HG03521 (cell line): ENCODE measurements around the gene EFNA2.

Experiments used
- ATAC-seq: cut with Tn5 transposase; IDR thresholded peaks from one replicate; pipeline ENCODE4 v1.9.1; 2021; ENCODE audit warnings: mild to moderate bottlenecking, moderate library complexity; ENCODE audit not compliant: unreplicated experiment

Gene EFNA2

GRCh38 chr19:1282588-1283206, 3.0 kb upstream of the EFNA2 start:
- ATAC-seq, result no peak

GRCh38 chr19:1283207-1283916, 2.3 kb upstream of the EFNA2 start:
- no peak for ATAC-seq

- ATAC-seq, result no peak
Observed at GRCh38 chr19:1283917-1284292, 1.8 kb upstream of the EFNA2 start.

- ATAC-seq, result no peak
Observed at GRCh38 chr19:1284293-1284978, 1.2 kb upstream of the EFNA2 start.

- no peak for ATAC-seq
Observed at GRCh38 chr19:1284979-1285736, 515 bp upstream of the EFNA2 start.

GRCh38 chr19:1286487-1287353, 1.0 kb downstream of the EFNA2 start:
- no peak for ATAC-seq

- ATAC-seq, result no peak
Observed at GRCh38 chr19:1287354-1288225, 1.9 kb downstream of the EFNA2 start.

- no peak for ATAC-seq
Observed at GRCh38 chr19:1288226-1288612, 2.5 kb downstream of the EFNA2 start.

- ATAC-seq, result no peak
Observed at GRCh38 chr19:1288833-1289685, 3.4 kb downstream of the EFNA2 start.

- ATAC-seq, result no peak
Observed at GRCh38 chr19:1289686-1290025, 4.0 kb downstream of the EFNA2 start.

GRCh38 chr19:1290196-1290702, 4.6 kb downstream of the EFNA2 start:
- no peak for ATAC-seq

- ATAC-seq, result no peak
Observed at GRCh38 chr19:1290703-1291651, 5.3 kb downstream of the EFNA2 start.

GRCh38 chr19:1291761-1292418, 6.2 kb downstream of the EFNA2 start:
- no peak for ATAC-seq

GRCh38 chr19:1292419-1293151, 6.9 kb downstream of the EFNA2 start:
- ATAC-seq, result no peak

- no peak for ATAC-seq
Observed at GRCh38 chr19:1293782-1294604, 8.3 kb downstream of the EFNA2 start.
